SK-N-SH treated with all-trans-retinoic acid at 6 μM for 48 hours (cell line): Measurements from ENCODE around the gene PRR5L.

Source experiments
- ATAC-seq: fragments of 200-7000 bp; cut with Tn5 transposase; 3 replicates; pipeline ENCODE4 v1.9.1; 2020; ENCODE audit warnings: mild to moderate bottlenecking, moderate library complexity
- ARNTL ChIP-seq: fragments of 450-650 bp; formaldehyde crosslinking; IDR thresholded peaks from 2 replicates; pipeline ENCODE4 v1.5.0; 2020; ENCODE audit warnings: low read depth, mild to moderate bottlenecking, moderate library complexity, borderline replicate concordance
- BACH2 ChIP-seq: fragments of 250-450 bp; sonication (Bioruptor Pico); IDR thresholded peaks from 2 replicates; pipeline ENCODE4 v1.9.0; 2021; ENCODE audit warnings: mild to moderate bottlenecking, borderline replicate concordance
- CREB5 ChIP-seq: fragments of 250-450 bp; sonication (Bioruptor Pico); IDR thresholded peaks from 2 replicates; pipeline ENCODE4 v1.5.1; 2020; ENCODE audit warnings: low read depth, mild to moderate bottlenecking, moderate library complexity
- CSDC2 ChIP-seq: fragments of 250-450 bp; sonication (Bioruptor Pico); IDR thresholded peaks from 2 replicates; pipeline ENCODE4 v1.5.0; 2020; ENCODE audit warnings: mild to moderate bottlenecking, moderate library complexity
- CSRNP3 ChIP-seq: fragments of 250-450 bp; sonication (Bioruptor Pico); IDR thresholded peaks from 2 replicates; pipeline ENCODE4 v1.5.1; 2021; ENCODE audit warnings: mild to moderate bottlenecking, moderate library complexity
- ESRRG ChIP-seq: fragments of 250-450 bp; sonication (Bioruptor Pico); IDR thresholded peaks from 2 replicates; pipeline ENCODE4 v1.6.1; 2021; ENCODE audit warnings: mild to moderate bottlenecking
- GLIS3 ChIP-seq: fragments of 250-450 bp; sonication (Bioruptor Pico); IDR thresholded peaks from 2 replicates; pipeline ENCODE4 v1.5.0; 2020; ENCODE audit warnings: mild to moderate bottlenecking, moderate library complexity
- ISL1 ChIP-seq: fragments of 250-450 bp; sonication (Bioruptor Pico); IDR thresholded peaks from 2 replicates; pipeline ENCODE4 v2.1.2; 2022; ENCODE audit warnings: mild to moderate bottlenecking, moderate library complexity
- OSR1 ChIP-seq: fragments of 250-450 bp; sonication (Bioruptor Pico); IDR thresholded peaks from 2 replicates; pipeline ENCODE4 v1.8.0; 2022; ENCODE audit warnings: moderate library complexity, mild to moderate bottlenecking, inconsistent platforms
- PATZ1 ChIP-seq: fragments of 250-450 bp; sonication (Bioruptor Pico); IDR thresholded peaks from 2 replicates; pipeline ENCODE4 v1.8.0; 2020; ENCODE audit warnings: mild to moderate bottlenecking, moderate library complexity, borderline replicate concordance
- POU6F1 ChIP-seq: fragments of 250-450 bp; sonication (Bioruptor Pico); IDR thresholded peaks from 2 replicates; pipeline ENCODE4 v1.8.0; 2021; ENCODE audit warnings: low read depth, mild to moderate bottlenecking, moderate library complexity, borderline replicate concordance
- PPARA ChIP-seq: fragments of 250-450 bp; sonication (Bioruptor Pico); IDR thresholded peaks from 2 replicates; pipeline ENCODE4 v1.5.0; 2020; ENCODE audit warnings: mild to moderate bottlenecking, borderline replicate concordance
- RARB ChIP-seq: fragments of 250-450 bp; sonication (Bioruptor Pico); IDR thresholded peaks from 2 replicates; pipeline ENCODE4 v1.8.0; 2021; ENCODE audit warnings: mild to moderate bottlenecking, moderate library complexity
- SNAI2 ChIP-seq: fragments of 250-450 bp; sonication (Bioruptor Pico); IDR thresholded peaks from 2 replicates; pipeline ENCODE4 v1.5.0; 2020; ENCODE audit warnings: mild to moderate bottlenecking, moderate library complexity
- TCF4 ChIP-seq: fragments of 250-450 bp; sonication (Bioruptor Pico); IDR thresholded peaks from 2 replicates; pipeline ENCODE4 v1.8.0; 2021; ENCODE audit warnings: mild to moderate bottlenecking, moderate library complexity, borderline replicate concordance
- TOX ChIP-seq: fragments of 250-450 bp; sonication (Bioruptor Pico); IDR thresholded peaks from 2 replicates; pipeline ENCODE4 v1.8.0; 2021; ENCODE audit warnings: mild to moderate bottlenecking, moderate library complexity, borderline replicate concordance
- TSHZ2 ChIP-seq: fragments of 250-450 bp; sonication (Bioruptor Pico); IDR thresholded peaks from 2 replicates; pipeline ENCODE4 v1.5.0; 2020; ENCODE audit warnings: mild to moderate bottlenecking, moderate library complexity
- ZC3H10 ChIP-seq: fragments of 250-450 bp; sonication (Bioruptor Pico); IDR thresholded peaks from 2 replicates; pipeline ENCODE4 v1.5.1; 2021; ENCODE audit warnings: mild to moderate bottlenecking, moderate library complexity
- ZFP3 ChIP-seq: fragments of 250-450 bp; sonication (Bioruptor Pico); IDR thresholded peaks from 2 replicates; pipeline ENCODE4 v1.5.0; 2020; ENCODE audit warnings: mild to moderate bottlenecking, moderate library complexity
- ZFP30 ChIP-seq: fragments of 450-650 bp; formaldehyde crosslinking; IDR thresholded peaks from 2 replicates; pipeline ENCODE4 v1.5.0; 2022; ENCODE audit warnings: mild to moderate bottlenecking, moderate library complexity
- ZNF70 ChIP-seq: fragments of 450-650 bp; formaldehyde crosslinking; IDR thresholded peaks from 2 replicates; pipeline ENCODE4 v1.5.0; 2020; ENCODE audit warnings: mild to moderate bottlenecking, moderate library complexity
- ZNF8 ChIP-seq: fragments of 450-650 bp; formaldehyde crosslinking; IDR thresholded peaks from 2 replicates; pipeline ENCODE4 v1.5.0; 2020; ENCODE audit warnings: mild to moderate bottlenecking, moderate library complexity

PRR5L gene

GRCh38 chr11:36436589-36436988 is 140.5 kb downstream of the PRR5L start:
- ATAC-seq: no peak
- TF ChIP-seq ESRRG (CRISPR knock-in tag) (no peak), ZFP3 (CRISPR knock-in tag) (no peak), PATZ1 (CRISPR knock-in tag) (no peak), TCF4 (no peak), GLIS3 (CRISPR knock-in tag) (no peak), ARNTL (CRISPR knock-in tag) (no peak), ISL1 (no peak)

GRCh38 chr11:36437413-36437812 is 141.3 kb downstream of the PRR5L start:
- TF ChIP-seq ISL1: no peak
- no peak for TF ChIP-seq OSR1 (CRISPR knock-in tag)
- no peak for TF ChIP-seq TSHZ2
- TF ChIP-seq GLIS3 (CRISPR knock-in tag): no peak
- TF ChIP-seq BACH2 (CRISPR knock-in tag): no peak
- no peak for TF ChIP-seq ESRRG (CRISPR knock-in tag)
- TF ChIP-seq ZFP30 (CRISPR knock-in tag): no peak
- TF ChIP-seq CSRNP3 (CRISPR knock-in tag): no peak
- TF ChIP-seq ZFP3 (CRISPR knock-in tag): no peak
- no peak for TF ChIP-seq ZNF8 (CRISPR knock-in tag)
- no peak for TF ChIP-seq ZC3H10
- TF ChIP-seq ARNTL (CRISPR knock-in tag): no peak
- TF ChIP-seq ZNF70: no peak
- TF ChIP-seq SNAI2 (CRISPR knock-in tag): no peak
- no peak for TF ChIP-seq POU6F1 (CRISPR knock-in tag)
- no peak for TF ChIP-seq TCF4
- no peak for TF ChIP-seq CREB5 (CRISPR knock-in tag)
- TF ChIP-seq, all 23 proteins: peak for 0

GRCh38 chr11:36438126-36438525 is 142.0 kb downstream of the PRR5L start:
- no peak for ATAC-seq
- TF ChIP-seq CREB5 (CRISPR knock-in tag): no peak
- TF ChIP-seq ARNTL (CRISPR knock-in tag): no peak
- TF ChIP-seq CSRNP3 (CRISPR knock-in tag): no peak
- no peak for TF ChIP-seq ESRRG (CRISPR knock-in tag)
- no peak for TF ChIP-seq ZC3H10
- TF ChIP-seq ZNF8 (CRISPR knock-in tag): no peak
- TF ChIP-seq PATZ1 (CRISPR knock-in tag): no peak
- TF ChIP-seq BACH2 (CRISPR knock-in tag): no peak
- no peak for TF ChIP-seq CSDC2
- no peak for TF ChIP-seq ZFP3 (CRISPR knock-in tag)
- TF ChIP-seq GLIS3 (CRISPR knock-in tag): no peak
- TF ChIP-seq OSR1 (CRISPR knock-in tag): no peak
- no peak for TF ChIP-seq TOX (CRISPR knock-in tag)
- no peak for TF ChIP-seq RARB (CRISPR knock-in tag)
- TF ChIP-seq PPARA (CRISPR knock-in tag): no peak

More at GRCh38 chr11:36437413-36437812, 141.3 kb downstream of the PRR5L start:
- ATAC-seq: no peak
